Prostate gland (tissue), 2 donors: ENCODE results near the gene SPSB4. TPM values are rescaled to one million over a fixed set of nuclear protein-coding genes. Genes with fewer than 3 reads are reported as not detected.

Experiments
- DNase-seq: peaks from one replicate; pipeline ENCODE4 v3.0.0-alpha.2; 2019; ENCODE audit warnings: low spot score
- H3K27ac ChIP-seq, 2 donors: fragments of 200-600 bp; sonication (generic); 2 replicates each; pipeline ENCODE4 v1.5.1; 2017 to 2019
- H3K27me3 ChIP-seq: fragments of 200-600 bp; sonication (generic); replicated peaks from 2 replicates; pipeline ENCODE4 v1.5.1; 2019; ENCODE audit not compliant: insufficient read depth
- H3K36me3 ChIP-seq, 2 donors: fragments of 200-600 bp; sonication (generic); 1 replicate in 1 of 2; 2 replicates in 1 of 2; pipeline versions ENCODE4 v1.5.1 to v1.8.1; 2017 to 2019
- H3K4me1 ChIP-seq: fragments of 200-600 bp; sonication (generic); replicated peaks from 2 replicates; pipeline ENCODE4 v1.5.1; 2019
- H3K4me3 ChIP-seq, 2 donors: fragments of 200-600 bp; sonication (generic); 2 replicates each; pipeline ENCODE4 v1.5.1; 2017 to 2019
- H3K9me3 ChIP-seq: fragments of 200-600 bp; sonication (generic); 2 replicates; pipeline ENCODE4 v1.5.1; 2017
- POLR2A ChIP-seq: fragments of 450-650 bp; IDR thresholded peaks from one replicate; pipeline ENCODE4 v1.6.1; 2016; ENCODE audit warnings: antibody characterized with exemption, mild to moderate bottlenecking
- POLR2AphosphoS5 ChIP-seq: sonication (generic); formaldehyde crosslinking; IDR thresholded peaks from one replicate; pipeline ENCODE4 v1.6.1; 2017; ENCODE audit warnings: antibody characterized with exemption
- WGBS: methylation state at CpG from one replicate; pipeline ENCODE4 v1.1.5; 2018; 5-methylcytosine and 5-hydroxymethylcytosine counted together
- intact Hi-C: fragments of 100-400 bp; cut with DNase I; formaldehyde crosslinking; loops from one replicate; pipeline ENCODE4 v1.14.2; 2022
- total RNA-seq, 2 donors: library from RNA; depleted of rRNA; stranded (reverse); fragments of >200 nt; gene quantifications; one replicate each; pipeline ENCODE4 v1.1.0, GENCODE V29; 2016
- TF ChIP-seq, protein P1 (sequence below), 4 experiments: fragments of 200-600 bp in 2 of 4; fragments of 450-650 bp in 2 of 4; sonication (generic) in 2 of 4; IDR thresholded peaks; 1 replicate in 3 of 4; 2 replicates in 1 of 4; pipeline ENCODE4 v1.5.1; 2016 to 2019; ENCODE audit warnings: antibody characterized with exemption in 4 of 4, mild to moderate bottlenecking in 2 of 4, moderate library complexity in 2 of 4

SPSB4 gene
- total RNA-seq, 2 donors from 2014 or later, result 1.0 TPM; not detected in 1

DNA sequence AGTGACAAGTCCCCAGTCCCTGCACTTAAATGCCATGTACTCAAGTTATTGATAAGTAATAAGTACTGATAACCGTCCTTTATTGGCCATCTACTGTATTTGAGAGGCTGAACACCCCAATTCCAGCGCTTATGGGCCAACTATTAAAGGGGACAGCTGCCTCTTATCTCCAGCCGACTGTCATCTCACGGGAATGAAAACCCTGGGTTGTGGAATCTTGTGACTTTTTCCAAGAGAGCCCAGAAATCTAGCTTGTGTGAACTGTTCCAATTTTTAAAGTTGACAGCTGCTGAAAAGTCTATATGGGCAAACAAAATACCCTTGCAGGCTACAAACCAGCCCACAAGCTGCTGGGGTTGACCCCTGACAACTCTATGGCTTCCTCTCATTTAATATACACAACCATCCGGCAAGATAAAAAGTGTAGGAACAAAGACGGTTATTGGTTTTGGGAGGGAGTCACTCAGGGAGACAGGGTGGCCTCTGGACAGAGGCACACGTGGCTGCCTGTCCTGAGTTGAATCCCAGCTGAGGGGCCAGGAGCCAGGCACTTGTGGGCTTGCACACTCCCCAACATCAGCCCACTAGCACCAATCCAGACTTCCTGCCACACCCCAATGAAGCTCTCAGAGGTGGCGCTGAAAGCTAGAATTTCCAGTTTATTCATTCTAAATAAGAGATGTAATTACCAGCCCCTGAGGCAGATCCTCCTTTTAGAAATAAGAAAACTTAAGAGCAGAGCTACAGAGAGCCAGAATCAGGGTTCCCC is 16.2 kb downstream of the SPSB4 start:
- H3K4me1 ChIP-seq, result no peaks in the 10 kb centered on the region
- no peaks in the 10 kb centered on the region for H3K36me3 ChIP-seq
- WGBS, result 70% methylated on average over 8 of the region's 8 CpGs
- H3K9me3 ChIP-seq, result no peaks in the 10 kb centered on the region
- intact Hi-C loops, result no loop called here
- no peak for DNase-seq
- H3K27me3 ChIP-seq, result no peaks in the 10 kb centered on the region
- H3K27ac ChIP-seq, result no peak overlapping the region
- TF ChIP-seq, protein P1, sequence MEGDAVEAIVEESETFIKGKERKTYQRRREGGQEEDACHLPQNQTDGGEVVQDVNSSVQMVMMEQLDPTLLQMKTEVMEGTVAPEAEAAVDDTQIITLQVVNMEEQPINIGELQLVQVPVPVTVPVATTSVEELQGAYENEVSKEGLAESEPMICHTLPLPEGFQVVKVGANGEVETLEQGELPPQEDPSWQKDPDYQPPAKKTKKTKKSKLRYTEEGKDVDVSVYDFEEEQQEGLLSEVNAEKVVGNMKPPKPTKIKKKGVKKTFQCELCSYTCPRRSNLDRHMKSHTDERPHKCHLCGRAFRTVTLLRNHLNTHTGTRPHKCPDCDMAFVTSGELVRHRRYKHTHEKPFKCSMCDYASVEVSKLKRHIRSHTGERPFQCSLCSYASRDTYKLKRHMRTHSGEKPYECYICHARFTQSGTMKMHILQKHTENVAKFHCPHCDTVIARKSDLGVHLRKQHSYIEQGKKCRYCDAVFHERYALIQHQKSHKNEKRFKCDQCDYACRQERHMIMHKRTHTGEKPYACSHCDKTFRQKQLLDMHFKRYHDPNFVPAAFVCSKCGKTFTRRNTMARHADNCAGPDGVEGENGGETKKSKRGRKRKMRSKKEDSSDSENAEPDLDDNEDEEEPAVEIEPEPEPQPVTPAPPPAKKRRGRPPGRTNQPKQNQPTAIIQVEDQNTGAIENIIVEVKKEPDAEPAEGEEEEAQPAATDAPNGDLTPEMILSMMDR (IDR thresholded peaks at IDR 0.05), result no peak
- TF ChIP-seq POLR2AphosphoS5, result no peak
- TF ChIP-seq POLR2A, result no peak
- no peak overlapping the region for H3K4me3 ChIP-seq

DNA sequence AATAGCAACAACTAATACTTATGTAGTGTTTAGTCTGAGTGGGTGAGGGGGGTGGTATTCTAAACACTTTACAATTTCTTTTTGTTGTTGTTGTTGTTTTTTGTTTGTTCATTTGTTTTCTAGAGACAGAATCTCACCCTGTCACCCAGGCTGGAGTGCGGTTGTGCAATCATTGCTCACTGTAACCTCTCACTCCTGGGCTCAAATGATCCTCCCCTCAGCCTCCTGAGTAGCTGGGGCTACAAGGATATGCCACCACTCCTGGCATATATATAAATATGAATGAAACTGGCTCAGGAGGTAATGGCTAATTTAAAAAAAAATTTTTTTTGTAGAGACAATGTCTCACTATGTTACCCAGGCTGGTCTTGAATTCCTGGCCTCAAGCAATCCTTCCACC is 19.1 kb downstream of the SPSB4 start:
- Histone ChIP-seq H3K36me3 (no peaks in the 10 kb centered on the region), H3K27me3 (no peaks in the 10 kb centered on the region), H3K9me3 (no peaks in the 10 kb centered on the region), H3K27ac (no peak overlapping the region), H3K4me3 (no peak overlapping the region), H3K4me1 (no peaks in the 10 kb centered on the region)
- no peak for DNase-seq
- intact Hi-C loops, result no loop called here
- WGBS, result 100% methylated on average over 1 of the region's 1 CpG
- TF ChIP-seq POLR2AphosphoS5 (no peak), POLR2A (no peak)
- TF ChIP-seq, protein P1 (IDR thresholded peaks at IDR 0.05), result no peak

DNA sequence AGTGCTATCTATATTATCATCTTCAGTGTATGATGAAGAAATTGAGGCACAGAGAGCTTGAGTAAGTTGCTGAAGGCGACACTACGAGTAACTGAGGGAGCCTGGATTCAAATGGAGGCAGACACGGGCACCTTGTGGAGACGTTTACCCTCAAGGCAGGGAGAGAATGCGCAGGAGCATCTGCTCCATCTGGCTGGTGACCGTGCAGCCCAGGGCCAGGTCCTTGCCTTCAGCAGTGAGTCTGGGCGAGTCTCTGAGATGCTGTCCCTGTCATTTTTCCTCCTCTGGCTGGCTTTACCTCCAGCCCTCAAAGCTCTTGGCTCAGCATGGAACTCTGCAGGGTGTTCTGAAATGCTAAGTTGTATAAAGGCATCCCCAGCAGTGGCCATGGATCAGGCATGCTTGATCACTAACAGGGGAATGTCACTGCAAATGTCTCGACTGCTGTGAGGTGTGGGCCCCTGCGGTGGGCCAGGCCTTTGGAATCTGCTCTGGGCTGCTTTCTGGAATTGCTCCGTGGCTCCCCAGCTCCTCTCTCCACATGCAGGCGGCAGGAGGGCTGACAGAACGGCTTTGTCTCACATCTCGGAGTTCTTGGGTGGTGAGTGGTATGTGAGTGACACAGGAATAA is 19.7 kb downstream of the SPSB4 start:
- no peaks in the 10 kb centered on the region for H3K27me3 ChIP-seq
- intact Hi-C loops, result no loop called here
- no peaks in the 10 kb centered on the region for H3K36me3 ChIP-seq
- no peak overlapping the region for H3K27ac ChIP-seq
- H3K4me1 ChIP-seq, result no peaks in the 10 kb centered on the region
- WGBS, result 81% methylated on average over 13 of the region's 13 CpGs
- no peak for DNase-seq
- TF ChIP-seq POLR2AphosphoS5 (no peak), POLR2A (no peak)
- TF ChIP-seq, protein P1 (IDR thresholded peaks at IDR 0.05), result no peak
- H3K4me3 ChIP-seq, result no peak overlapping the region
- H3K9me3 ChIP-seq, result no peaks in the 10 kb centered on the region

DNA sequence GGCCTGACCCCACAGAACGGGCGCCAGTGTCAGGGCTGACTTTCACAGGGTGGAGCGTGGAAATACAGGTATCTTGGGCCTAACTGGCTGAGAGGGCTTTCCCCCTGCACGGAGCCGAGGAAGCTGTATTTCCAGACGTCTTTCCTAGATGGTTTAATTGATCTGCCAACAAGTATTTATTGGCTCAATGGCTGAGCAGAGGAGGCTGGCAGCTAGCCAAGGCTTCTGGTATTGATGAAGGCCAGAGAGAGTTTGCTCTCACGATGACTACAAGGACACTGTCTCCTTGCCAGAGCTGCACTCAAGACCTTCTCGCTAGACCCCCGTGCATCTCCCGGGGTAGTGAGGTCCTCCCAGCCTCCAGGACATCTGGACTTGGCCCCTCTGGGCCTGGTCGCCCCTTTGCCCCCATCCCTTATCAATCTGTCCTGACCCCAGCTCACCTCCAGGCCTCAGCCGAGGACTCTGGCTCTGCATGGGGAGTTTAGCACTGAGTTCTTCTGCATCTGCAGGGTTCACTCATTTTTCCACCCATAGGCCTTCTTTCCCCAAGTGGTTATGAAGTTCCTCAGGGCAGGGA is 20.6 kb downstream of the SPSB4 start:
- TF ChIP-seq POLR2AphosphoS5 (no peak), POLR2A (no peak)
- TF ChIP-seq, protein P1 (IDR thresholded peaks at IDR 0.05), result no peak

More for the DNA sequence above, 20.6 kb downstream of the SPSB4 start:
- H3K4me3 ChIP-seq, result no peak overlapping the region
- no peaks in the 10 kb centered on the region for H3K36me3 ChIP-seq
- H3K27ac ChIP-seq, result no peak overlapping the region
- no peaks in the 10 kb centered on the region for H3K4me1 ChIP-seq
- intact Hi-C loops, result no loop called here
- DNase-seq, result no peak
- H3K9me3 ChIP-seq, result no peaks in the 10 kb centered on the region
- 80% methylated on average over 12 of the region's 12 CpGs for WGBS
- H3K27me3 ChIP-seq, result no peaks in the 10 kb centered on the region
